H1 (cell line): Measurements from ENCODE around the gene FGF23. TPM values are rescaled to one million over a fixed set of nuclear protein-coding genes. Genes with fewer than 3 reads are reported as not detected.

ENCODE experiments used
- CTCF ChIA-PET: fragments of 300-600 bp; sonication (Branson Sonifier 250); formaldehyde crosslinking; loops from one replicate; lab custom pipeline; 2021; ENCODE audit not compliant: partially characterized antibody; lab: Charles Lee
- POLR2A ChIA-PET: fragments of 300-600 bp; sonication (Branson Sonifier 250); formaldehyde crosslinking; loops from one replicate; lab custom pipeline; 2021; ENCODE audit warnings: inconsistent platforms; ENCODE audit not compliant: partially characterized antibody; lab: Charles Lee
- DNase-seq, 2 experiments: peaks; one replicate each; pipeline versions ENCODE4 v3.0.0 to v3.0.0-alpha.2; 2010 to 2022; ENCODE audit warnings: low spot score in 2 of 2, low read depth in 1 of 2, mixed read lengths in 1 of 2
- FAIRE-seq: peaks from 2 replicates; lab custom pipeline; 2011; peaks lifted over from hg19 to GRCh38; lab: Jason Lieb, UNC
- H2AFZ ChIP-seq: 2 replicates; pipeline ENCODE4 v1.8.1; 2012; ENCODE audit warnings: low read length, inconsistent platforms
- H2AK5ac ChIP-seq: 2 replicates; pipeline ENCODE4 v1.6.1; 2013; ENCODE audit warnings: low read depth, low read length
- H2BK120ac ChIP-seq: replicated peaks from 2 replicates; pipeline ENCODE3; 2013; ENCODE audit warnings: low read depth, low read length, inconsistent platforms
- H2BK12ac ChIP-seq: 2 replicates; pipeline ENCODE4 v1.6.1; 2013; ENCODE audit warnings: low read depth, low read length
- H2BK15ac ChIP-seq: 2 replicates; pipeline ENCODE4 v1.6.1; 2013; ENCODE audit warnings: low read length
- H2BK20ac ChIP-seq: 2 replicates; pipeline ENCODE4 v1.6.1; 2013; ENCODE audit warnings: low read length
- H2BK5ac ChIP-seq: 2 replicates; pipeline ENCODE4 v1.6.1; 2013; ENCODE audit warnings: low read depth, low read length
- H3K14ac ChIP-seq: 2 replicates; pipeline ENCODE4 v1.6.1; 2013; ENCODE audit warnings: inconsistent platforms; ENCODE audit not compliant: insufficient read length
- H3K18ac ChIP-seq: 2 replicates; pipeline ENCODE4 v1.6.1; 2013; ENCODE audit warnings: low read length; ENCODE audit errors: extremely low read depth
- H3K23ac ChIP-seq: 2 replicates; pipeline ENCODE4 v1.6.1; 2013; ENCODE audit warnings: inconsistent platforms; ENCODE audit not compliant: insufficient read length
- H3K23me2 ChIP-seq: 2 replicates; pipeline ENCODE4 v1.6.1; 2013; ENCODE audit warnings: low read depth, low read length
- H3K27ac ChIP-seq: 2 replicates; pipeline ENCODE4 v1.6.1; 2011; ENCODE audit warnings: low read depth, low read length, inconsistent platforms
- H3K27me3 ChIP-seq, 4 experiments: replicated peaks in 1 of 4; 1 replicate in 1 of 4; 2 replicates in 3 of 4; pipeline versions ENCODE4 v1.6.1 to v1.8.1; 2011 to 2013; ENCODE audit warnings: low read length in 3 of 4, mild to moderate bottlenecking in 3 of 4, inconsistent platforms in 2 of 4, mixed read lengths in 2 of 4, moderate library complexity in 1 of 4; ENCODE audit not compliant: control insufficient read depth in 3 of 4, insufficient read depth in 3 of 4; ENCODE audit errors: extremely low read depth in 1 of 4
- H3K36me3 ChIP-seq, 4 experiments: 2 replicates each; pipeline versions ENCODE4 v1.6.1 to v1.8.1; 2011 to 2013; ENCODE audit warnings: mild to moderate bottlenecking in 4 of 4, low read length in 3 of 4, moderate library complexity in 2 of 4, control low read depth in 1 of 4, inconsistent platforms in 1 of 4; ENCODE audit not compliant: insufficient read depth in 4 of 4, control insufficient read depth in 2 of 4
- H3K4ac ChIP-seq: replicated peaks from 2 replicates; pipeline ENCODE3; 2013; ENCODE audit warnings: low read length, low read depth, mixed read lengths, inconsistent platforms; ENCODE audit not compliant: insufficient read length
- H3K4me1 ChIP-seq, 4 experiments: replicated peaks in 1 of 4; 1 replicate in 1 of 4; 2 replicates in 3 of 4; pipeline versions ENCODE4 v1.6.1 to v1.8.1; 2011 to 2013; ENCODE audit warnings: low read length in 3 of 4, inconsistent platforms in 2 of 4, mixed read lengths in 1 of 4; ENCODE audit not compliant: insufficient read depth in 4 of 4, control insufficient read depth in 3 of 4
- H3K4me2 ChIP-seq, 2 experiments: 2 replicates each; pipeline versions ENCODE4 v1.6.1 to v1.8.1; 2011 to 2013; ENCODE audit warnings: low read depth in 2 of 2, low read length in 2 of 2, control low read depth in 1 of 2, inconsistent platforms in 1 of 2, mild to moderate bottlenecking in 1 of 2; ENCODE audit not compliant: insufficient read depth in 1 of 2
- H3K4me3 ChIP-seq, 4 experiments: fragments of 200-600, 300-600 bp in 1 of 4; sonication (generic), shearing (Covaris generic), sonication (Bioruptor Twin) in 1 of 4; 2 replicates each; pipeline versions ENCODE4 v1.5.1 to v1.8.1; 2011 to 2016; ENCODE audit warnings: low read length in 4 of 4, low read depth in 3 of 4, control low read depth in 2 of 4, inconsistent platforms in 2 of 4, mild to moderate bottlenecking in 2 of 4, mixed read lengths in 1 of 4, moderate library complexity in 1 of 4; ENCODE audit not compliant: insufficient read depth in 2 of 4; ENCODE audit errors: extremely low read depth in 1 of 4
- H3K56ac ChIP-seq: replicated peaks from 2 replicates; pipeline ENCODE3; 2013; ENCODE audit warnings: low read depth, mild to moderate bottlenecking, mixed read lengths, low read length, inconsistent platforms; ENCODE audit not compliant: insufficient read length
- H3K79me1 ChIP-seq: 2 replicates; pipeline ENCODE4 v1.6.1; 2013; ENCODE audit warnings: low read depth, low read length, control low read depth
- H3K79me2 ChIP-seq, 2 experiments: 2 replicates each; pipeline versions ENCODE4 v1.6.1 to v1.8.1; 2012 to 2013; ENCODE audit warnings: low read length in 2 of 2, mild to moderate bottlenecking in 2 of 2, inconsistent platforms in 1 of 2; ENCODE audit not compliant: insufficient read depth in 2 of 2, control insufficient read depth in 1 of 2
- H3K9ac ChIP-seq, 4 experiments: replicated peaks in 1 of 4; 1 replicate in 1 of 4; 2 replicates in 3 of 4; pipeline versions ENCODE4 v1.6.1 to v1.8.1; 2011 to 2013; ENCODE audit warnings: low read depth in 3 of 4, low read length in 3 of 4, control low read depth in 2 of 4, mild to moderate bottlenecking in 2 of 4, moderate library complexity in 2 of 4, inconsistent platforms in 1 of 4; ENCODE audit errors: extremely low read depth in 1 of 4
- H3K9me3 ChIP-seq, 2 experiments: 2 replicates each; pipeline versions ENCODE4 v1.6.1 to v1.8.1; 2012 to 2013; ENCODE audit warnings: mild to moderate bottlenecking in 2 of 2, moderate library complexity in 2 of 2, control low read depth in 1 of 2, inconsistent platforms in 1 of 2, low read depth in 1 of 2, low read length in 1 of 2, mixed read lengths in 1 of 2; ENCODE audit not compliant: insufficient read depth in 2 of 2
- H4K20me1 ChIP-seq, 2 experiments: replicated peaks in 1 of 2; 2 replicates each; pipeline versions ENCODE3 to v1.8.1; 2011 to 2013; ENCODE audit warnings: inconsistent platforms in 2 of 2, low read length in 2 of 2, mild to moderate bottlenecking in 1 of 2; ENCODE audit not compliant: insufficient read depth in 2 of 2, control insufficient read depth in 1 of 2
- H4K5ac ChIP-seq: 2 replicates; pipeline ENCODE4 v1.6.1; 2013; ENCODE audit warnings: low read length, low read depth, mixed read lengths, inconsistent platforms; ENCODE audit not compliant: insufficient read length
- H4K8ac ChIP-seq: 2 replicates; pipeline ENCODE4 v1.8.0; 2013; ENCODE audit warnings: mild to moderate bottlenecking, moderate library complexity, low read length, inconsistent platforms; ENCODE audit not compliant: insufficient read depth; ENCODE audit errors: extremely low read depth
- H4K91ac ChIP-seq: replicated peaks from 2 replicates; pipeline ENCODE3; 2013; ENCODE audit warnings: low read length, mixed read lengths, inconsistent platforms; ENCODE audit not compliant: insufficient read length
- CHD2 ChIP-seq: IDR thresholded peaks from 2 replicates; pipeline ENCODE4 v1.6.1; 2012; ENCODE audit warnings: low read length, improper control_type of control experiment
- EZH2 ChIP-seq: fragments of 200-600 bp; sonication (generic); IDR thresholded peaks from 2 replicates; pipeline ENCODE4 v1.7.1; 2012; ENCODE audit warnings: low read depth, mild to moderate bottlenecking, moderate library complexity, low read length, inconsistent platforms; ENCODE audit not compliant: severe bottlenecking
- GTF2F1 ChIP-seq: IDR thresholded peaks from 2 replicates; pipeline ENCODE4 v1.6.1; 2012; ENCODE audit warnings: low read depth, low read length, improper control_type of control experiment, borderline replicate concordance
- JUND ChIP-seq: IDR thresholded peaks from 2 replicates; pipeline ENCODE4 v1.6.1; 2011; ENCODE audit warnings: mild to moderate bottlenecking, improper control_type of control experiment, low read length
- RFX5 ChIP-seq: IDR thresholded peaks from 2 replicates; pipeline ENCODE4 v1.6.1; 2011; ENCODE audit warnings: low read depth, low read length, improper control_type of control experiment, borderline replicate concordance
- SIRT6 ChIP-seq: IDR thresholded peaks from one replicate; pipeline ENCODE4 v1.7.1; 2012; ENCODE audit warnings: low read length, inconsistent platforms
- SP4 ChIP-seq: IDR thresholded peaks from 2 replicates; pipeline ENCODE4 v1.6.1; 2012; ENCODE audit warnings: low read length, inconsistent platforms
- SUZ12 ChIP-seq: fragments of 200-600 bp; sonication (generic); IDR thresholded peaks from 2 replicates; pipeline ENCODE4 v1.6.1; 2012; ENCODE audit warnings: mild to moderate bottlenecking, inconsistent platforms, low read length, moderate library complexity, mixed read lengths
- TAF1 ChIP-seq: IDR thresholded peaks from 2 replicates; pipeline ENCODE4 v1.6.1; 2011; ENCODE audit warnings: mild to moderate bottlenecking, low read depth, low read length
- TBP ChIP-seq: IDR thresholded peaks from 2 replicates; pipeline ENCODE4 v1.6.1; 2011; ENCODE audit warnings: low read depth, low read length, improper control_type of control experiment
- TEAD4 ChIP-seq: IDR thresholded peaks from 2 replicates; pipeline ENCODE4 v1.6.1; 2012; ENCODE audit warnings: low read depth, low read length, inconsistent platforms, mixed read lengths
- polyA plus RNA-seq, 7 experiments: library from polyadenylated mRNA; depleted of rRNA in 3 of 7; stranded (reverse) in 5 of 7; unstranded in 2 of 7; fragments of >200 nt in 5 of 7; fragments of 200-250 nt in 2 of 7; gene quantifications; 1 replicate in 5 of 7; 2 replicates in 1 of 7; 4 replicates in 1 of 7; pipeline versions ENCODE4 v1.2.1 to v1.2.3, GENCODE V29; 2011 to 2013; ENCODE audit warnings: missing spikeins in 2 of 7, mixed read lengths in 2 of 7
- total RNA-seq: library from RNA; stranded (reverse); fragmentation: NEBNext Ultra II Directional; extraction: Animal tissue kit (Norgen Biotek cat#: 25700); gene quantifications from 2 replicates; pipeline ENCODE4 v1.2.1, GENCODE V29; 2021
- TF ChIP-seq, protein P1 (sequence below): IDR thresholded peaks from 2 replicates; pipeline ENCODE4 v1.6.1; 2012; ENCODE audit warnings: low read length, inconsistent platforms
- TF ChIP-seq, protein P2 (sequence below): IDR thresholded peaks from 2 replicates; pipeline ENCODE4 v1.6.1; 2012; ENCODE audit warnings: inconsistent platforms

The FGF23 gene
- total and polyA plus RNA-seq, 2 of the 8 experiments (the other 6 are each of a cell fraction or from before 2014, with no cell fraction given) = 0.35 to 0.67 TPM

DNA sequence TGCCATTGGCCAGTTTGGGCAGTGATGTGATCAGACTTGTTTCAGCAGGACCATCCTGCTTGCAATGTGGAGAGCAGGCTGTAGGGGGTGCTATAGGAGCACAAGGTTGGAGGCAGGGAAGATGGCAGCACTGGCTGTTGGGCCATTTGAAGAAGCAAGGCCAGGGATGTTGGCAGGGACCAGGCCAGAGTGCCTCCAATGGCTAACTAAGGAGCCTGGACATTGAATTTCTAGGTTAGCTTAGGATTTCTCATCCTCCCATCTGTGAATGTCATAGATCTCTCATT, 23.5 kb downstream of the FGF23 start:
- Histone ChIP-seq H2BK5ac (0 out of 2 replicates have a peak overlapping the region, but pooled peaks have one; percentile 45), H3K79me2 (no peaks in the 10 kb centered on the region), H3K23me2 (no peaks in the 10 kb centered on the region), H3K4me2 (no peak overlapping the region), H2BK20ac (no peak overlapping the region), H3K79me1 (no peaks in the 10 kb centered on the region), H4K20me1 (no peaks in the 10 kb centered on the region), H3K4me1 (no peaks in the 10 kb centered on the region), H4K8ac (no peak overlapping the region), H3K14ac (no peak overlapping the region), H3K56ac (no peak overlapping the region), H2BK120ac (no peak overlapping the region), H3K27me3 (no peaks in the 10 kb centered on the region), H3K9ac (no peak overlapping the region), H3K27ac (no peak overlapping the region), H2BK15ac (no peak overlapping the region), H3K9me3 (no peaks in the 10 kb centered on the region; a peak in 2 of 4 replicates), H3K4ac (no peak overlapping the region), H2AK5ac (no peak overlapping the region), H2AFZ (no peak overlapping the region), H3K18ac (no peak overlapping the region), H2BK12ac (no peak overlapping the region), H4K5ac (no peak overlapping the region), H3K23ac (no peak overlapping the region), H4K91ac (no peak overlapping the region), H3K4me3 (no peak overlapping the region), H3K36me3 (peaks cover 0 to 25% (median 14%) of the 10 kb centered on the region in 4 experiments; a peak in 6 of 8 replicates)
- DNase-seq (peak; percentile 67 to 99), FAIRE-seq (peak; percentile 98)
- POLR2A ChIA-PET = no interaction called here
- CTCF ChIA-PET = interaction anchor here (0.7 to 1.4 kb wide), 5 partner anchors 23 to 421 kb away, joined by 3 to 4 read pairs (median 3); partner anchors contain the start of gene FGF23
- TF ChIP-seq, protein P1, sequence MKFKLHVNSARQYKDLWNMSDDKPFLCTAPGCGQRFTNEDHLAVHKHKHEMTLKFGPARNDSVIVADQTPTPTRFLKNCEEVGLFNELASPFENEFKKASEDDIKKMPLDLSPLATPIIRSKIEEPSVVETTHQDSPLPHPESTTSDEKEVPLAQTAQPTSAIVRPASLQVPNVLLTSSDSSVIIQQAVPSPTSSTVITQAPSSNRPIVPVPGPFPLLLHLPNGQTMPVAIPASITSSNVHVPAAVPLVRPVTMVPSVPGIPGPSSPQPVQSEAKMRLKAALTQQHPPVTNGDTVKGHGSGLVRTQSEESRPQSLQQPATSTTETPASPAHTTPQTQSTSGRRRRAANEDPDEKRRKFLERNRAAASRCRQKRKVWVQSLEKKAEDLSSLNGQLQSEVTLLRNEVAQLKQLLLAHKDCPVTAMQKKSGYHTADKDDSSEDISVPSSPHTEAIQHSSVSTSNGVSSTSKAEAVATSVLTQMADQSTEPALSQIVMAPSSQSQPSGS = no peak
- TF ChIP-seq JUND (no peak), SUZ12 (no peak), TBP (no peak), EZH2 (no peak), SIRT6 (no peak), TAF1 (no peak), SP4 (no peak), RFX5 (no peak), TEAD4 (no peak), CHD2 (0 out of 2 replicates have a peak, but pooled peaks have one; percentile 26), GTF2F1 (no peak)
- TF ChIP-seq, protein P2, sequence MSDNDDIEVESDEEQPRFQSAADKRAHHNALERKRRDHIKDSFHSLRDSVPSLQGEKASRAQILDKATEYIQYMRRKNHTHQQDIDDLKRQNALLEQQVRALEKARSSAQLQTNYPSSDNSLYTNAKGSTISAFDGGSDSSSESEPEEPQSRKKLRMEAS = peak; percentile 81
